HFF-Myc (cell line): ENCODE measurements around the gene DDX1.

Experiments
- DNase-seq: peaks from one replicate; pipeline ENCODE4 v3.0.0-alpha.2; 2011; ENCODE audit warnings: low read depth; ENCODE audit errors: extremely low read depth
- H3K4me3 ChIP-seq: replicated peaks from 2 replicates; pipeline ENCODE4 v1.5.1; 2011; ENCODE audit warnings: low read depth, mild to moderate bottlenecking, control low read depth, low read length
- CTCF ChIP-seq: IDR thresholded peaks from 2 replicates; pipeline ENCODE4 v1.5.1; 2012; ENCODE audit warnings: mild to moderate bottlenecking, low read depth, low read length, control low read depth; ENCODE audit errors: missing control alignments

Gene DDX1

GRCh38 chr2:15622614-15623480 lies 31.2 kb downstream of the DDX1 start:
- DNase-seq: no peak
- no peak overlapping the region for H3K4me3 ChIP-seq
- TF ChIP-seq CTCF: no peak

DNA sequence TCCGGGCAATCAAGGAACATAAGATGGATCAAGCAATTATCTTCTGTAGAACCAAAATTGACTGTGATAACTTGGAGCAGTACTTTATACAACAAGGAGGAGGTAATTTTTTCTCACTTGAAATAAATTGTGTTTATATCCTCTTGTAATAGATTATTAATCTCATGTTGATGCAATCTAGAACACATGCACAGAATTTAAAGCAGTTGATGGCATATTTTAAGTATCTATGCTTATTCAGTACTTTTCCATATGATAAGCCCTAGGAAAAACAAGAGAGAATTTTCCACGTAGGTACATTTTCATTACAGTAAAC lies 31.8 kb downstream of the DDX1 start:
- no peak for TF ChIP-seq CTCF
- DNase-seq: no peak
- H3K4me3 ChIP-seq: no peak overlapping the region

DNA sequence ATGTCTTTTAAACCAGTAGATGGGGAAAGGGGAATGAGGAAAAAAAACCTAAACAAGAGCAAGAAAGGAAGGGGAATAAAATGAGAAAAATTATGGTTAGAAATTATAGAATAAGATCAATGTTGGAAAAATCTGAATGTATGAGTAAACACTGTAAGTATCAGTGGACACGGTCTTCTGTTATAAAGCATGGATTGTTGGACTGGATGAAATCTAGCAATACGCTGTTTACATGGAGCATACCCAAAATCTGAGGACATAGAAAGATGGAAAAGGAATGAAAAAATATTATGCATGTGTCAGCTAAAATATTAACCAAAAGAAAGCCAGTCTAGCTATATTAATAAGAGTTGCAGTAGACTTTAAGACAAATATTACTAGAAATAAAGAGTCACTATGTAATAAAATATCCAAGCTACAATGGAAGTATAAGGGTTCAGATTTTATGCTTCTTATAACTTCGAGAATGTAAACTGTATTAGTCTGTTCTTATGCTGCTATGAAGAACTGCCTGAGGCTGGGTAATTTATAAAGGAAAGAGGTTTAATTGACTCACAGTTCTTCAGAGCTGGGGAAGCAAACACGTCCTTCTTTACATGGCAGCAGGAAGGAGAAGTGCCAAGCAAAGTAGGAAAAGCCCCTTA lies 32.4 kb downstream of the DDX1 start:
- no peak for TF ChIP-seq CTCF
- no peak for DNase-seq
- H3K4me3 ChIP-seq: no peak overlapping the region

DNA sequence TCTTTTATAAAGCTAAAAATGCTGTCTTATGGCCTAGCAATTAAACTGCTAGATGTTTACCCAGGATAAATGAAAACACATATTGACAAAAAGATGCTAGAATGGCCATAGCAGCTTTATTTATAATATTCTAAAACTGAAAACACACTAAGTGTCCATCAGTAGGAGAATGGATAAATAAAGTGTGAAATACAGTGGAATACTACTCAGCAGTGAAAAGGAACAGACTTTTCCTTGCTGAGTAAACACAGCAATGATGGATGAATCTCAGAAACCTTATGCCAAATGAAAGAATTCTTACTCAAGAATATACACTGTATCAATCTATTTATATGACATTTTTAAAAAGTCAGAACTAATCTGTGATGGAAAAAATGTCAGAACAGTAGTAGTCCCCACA lies 33.2 kb downstream of the DDX1 start:
- no peak for DNase-seq
- no peak for TF ChIP-seq CTCF
- H3K4me3 ChIP-seq: no peak overlapping the region

DNA sequence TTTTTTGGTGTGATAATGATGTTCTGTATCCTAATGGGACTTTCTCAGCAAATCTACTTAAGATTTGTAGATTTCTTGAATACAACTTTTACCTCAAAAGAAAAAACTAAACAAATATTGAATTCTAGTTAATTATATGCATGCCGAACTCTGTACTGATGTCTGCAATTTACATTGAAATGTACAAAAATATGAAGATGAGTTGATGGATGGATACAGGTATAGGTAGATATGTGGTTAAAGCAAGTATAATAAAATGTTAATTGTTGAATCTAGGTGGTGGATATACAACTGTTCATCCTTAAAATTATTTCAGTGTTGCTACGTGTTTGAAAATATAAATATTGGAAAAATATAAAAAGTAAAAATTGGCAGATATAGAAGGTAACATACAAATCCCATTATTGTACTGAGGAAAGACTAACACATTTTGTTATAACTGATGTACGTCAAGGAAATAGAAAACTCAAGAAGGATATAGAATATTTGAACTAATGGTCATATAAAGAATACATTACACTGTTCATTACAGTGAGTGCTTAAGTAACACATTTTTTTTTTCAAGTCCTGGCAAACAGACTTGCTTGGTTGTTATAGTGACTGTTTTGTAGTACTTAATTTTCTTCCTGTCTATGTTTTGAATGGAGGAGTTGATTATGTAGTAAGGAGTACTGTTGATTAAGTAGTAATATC lies 33.8 kb downstream of the DDX1 start:
- no peak overlapping the region for H3K4me3 ChIP-seq
- no peak for DNase-seq
- no peak for TF ChIP-seq CTCF

GRCh38 chr2:15626126-15626525 lies 34.5 kb downstream of the DDX1 start:
- no peak for DNase-seq
- TF ChIP-seq CTCF: no peak
- H3K4me3 ChIP-seq: no peak overlapping the region
